Measurements from ENCODE around the gene NTS.

The NTS gene

DNA sequence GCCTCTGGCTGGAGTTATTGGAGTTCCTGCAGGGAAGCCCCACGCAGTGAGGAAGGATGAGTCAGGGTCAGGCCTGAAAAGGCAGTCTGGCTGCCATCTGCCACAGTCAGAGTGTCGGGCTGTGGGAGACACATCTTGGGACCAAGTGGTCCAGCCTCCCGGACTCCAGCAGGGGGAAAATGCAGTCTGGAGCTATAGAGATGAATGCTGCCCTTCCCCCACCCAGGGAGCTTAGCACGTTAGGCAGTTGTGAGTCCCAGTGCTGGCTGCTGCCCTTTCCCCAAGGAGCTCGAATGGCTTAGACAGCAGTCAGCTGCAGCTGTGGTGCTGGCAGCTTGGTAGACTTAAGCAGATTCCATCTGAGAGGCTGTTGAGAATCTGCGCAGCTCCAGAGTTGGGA lies 8.2 kb upstream of the NTS start:
- TF ChIP-seq ZNF274 (IDR thresholded peaks at IDR 0.05; ENCODE audit: low read depth, low read length), result no peak
- no peak overlapping the region for H3K4me3 ChIP-seq (ENCODE audit: low read length)

DNA sequence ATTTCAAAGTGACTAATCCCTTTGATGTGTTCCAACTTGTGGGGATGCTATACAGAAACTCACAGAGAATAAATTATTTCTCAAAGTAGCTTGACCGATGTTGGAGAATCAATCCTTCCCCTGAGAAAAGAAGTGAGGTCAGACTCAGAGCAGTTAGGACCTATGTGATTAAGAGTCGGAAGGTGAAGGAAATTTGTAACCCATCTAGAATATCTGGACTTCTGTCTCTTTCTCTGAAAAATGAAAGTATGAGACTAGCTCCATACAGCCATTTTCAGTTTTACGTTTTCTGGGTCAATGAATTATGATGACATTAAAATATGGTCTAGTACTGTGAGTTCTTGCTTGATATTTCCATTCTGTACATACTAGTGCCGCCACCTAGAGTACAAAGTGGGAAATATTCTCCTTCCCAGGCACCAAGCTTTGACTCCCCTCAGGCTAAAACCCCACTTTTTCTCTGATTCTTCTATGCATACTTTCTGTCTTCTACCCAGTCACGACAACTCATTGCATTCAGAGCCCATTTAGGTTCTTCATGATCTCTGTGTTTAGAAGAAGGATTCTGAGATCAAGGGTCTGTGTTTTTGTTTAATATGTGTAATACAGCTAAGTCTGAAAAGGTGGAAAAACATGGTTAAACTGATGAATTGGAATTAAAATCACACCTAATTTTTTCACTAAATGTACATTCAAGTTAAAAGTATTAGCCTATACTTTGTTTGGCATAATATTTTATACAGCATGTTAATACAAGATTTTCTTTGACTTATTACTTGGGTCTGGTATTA lies 6.9 kb upstream of the NTS start:
- H3K4me3 ChIP-seq (ENCODE audit: low read length), result no peak overlapping the region
- no peak for TF ChIP-seq ZNF274 (IDR thresholded peaks at IDR 0.05; ENCODE audit: low read depth, low read length)

DNA sequence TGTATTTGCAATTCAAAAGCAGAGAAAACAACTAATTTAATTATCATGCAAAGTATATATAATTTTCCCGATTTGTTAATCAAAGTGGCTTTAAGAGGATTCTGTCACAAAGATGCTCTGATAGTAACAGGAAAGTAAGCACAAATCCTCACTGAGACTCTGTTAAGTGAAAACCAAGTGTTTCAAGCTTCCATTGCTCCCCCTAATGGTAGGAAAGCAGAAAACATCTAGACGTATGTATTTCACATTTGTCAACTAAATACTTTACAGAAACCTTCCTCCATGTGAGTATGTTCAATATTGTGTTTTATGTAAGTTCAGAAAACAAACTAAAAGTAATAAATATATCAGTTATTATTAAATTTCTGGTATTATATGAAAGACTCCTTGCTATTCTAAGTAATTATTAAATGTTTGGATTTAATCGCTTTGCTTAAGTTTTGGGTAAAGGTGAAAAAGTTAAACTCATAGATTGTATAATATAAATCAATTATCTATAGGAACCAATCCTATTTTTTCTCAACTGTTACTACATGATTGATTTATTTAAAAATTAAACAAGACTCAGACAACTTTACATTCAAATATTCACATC lies 1.5 kb upstream of the NTS start:
- TF ChIP-seq ZNF274 (IDR thresholded peaks at IDR 0.05; ENCODE audit: low read depth, low read length), result no peak
- H3K4me3 ChIP-seq (ENCODE audit: low read length), result no peak overlapping the region

DNA sequence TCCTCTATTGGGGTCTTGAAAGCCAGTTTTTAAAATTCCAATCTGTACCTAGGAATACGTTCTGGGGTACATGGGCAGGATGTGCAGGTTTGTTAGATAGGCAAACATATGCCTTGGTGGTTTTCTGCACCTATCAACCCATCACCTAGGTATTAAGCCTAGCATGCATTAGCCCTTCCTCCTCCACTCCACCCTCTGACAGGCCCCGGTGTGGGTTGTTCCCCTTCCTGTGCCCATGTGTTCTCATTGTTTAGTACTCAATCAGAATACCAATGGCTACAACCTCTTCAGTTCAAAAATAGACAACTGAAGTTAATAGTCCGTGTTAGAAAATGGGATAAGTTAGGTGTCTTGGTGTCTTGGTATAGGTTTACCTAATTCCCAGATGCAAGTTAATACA lies 3.4 kb downstream of the NTS start:
- TF ChIP-seq ZNF274 (IDR thresholded peaks at IDR 0.05; ENCODE audit: low read depth, low read length), result no peak
- no peak overlapping the region for H3K4me3 ChIP-seq (ENCODE audit: low read length)

DNA sequence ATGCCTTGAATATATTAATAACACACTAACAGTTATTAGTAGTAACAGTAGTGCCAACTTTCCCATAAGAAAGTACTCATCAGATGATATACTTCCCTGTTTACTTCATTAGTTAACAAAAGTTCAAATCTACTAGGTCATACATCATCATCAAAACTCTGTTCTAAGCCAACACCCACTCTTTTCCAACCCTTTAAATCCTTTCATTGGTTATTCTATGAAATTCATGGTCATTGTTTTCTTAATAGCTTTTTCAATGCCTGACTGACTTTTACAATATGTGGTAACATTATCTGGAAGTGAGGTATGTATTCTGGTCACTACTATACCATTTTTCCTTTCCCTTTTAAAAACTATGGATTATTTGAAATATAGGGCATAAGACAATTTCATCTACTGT lies 9.7 kb downstream of the NTS start:
- H3K4me3 ChIP-seq (ENCODE audit: low read length), result no peak overlapping the region

DNA sequence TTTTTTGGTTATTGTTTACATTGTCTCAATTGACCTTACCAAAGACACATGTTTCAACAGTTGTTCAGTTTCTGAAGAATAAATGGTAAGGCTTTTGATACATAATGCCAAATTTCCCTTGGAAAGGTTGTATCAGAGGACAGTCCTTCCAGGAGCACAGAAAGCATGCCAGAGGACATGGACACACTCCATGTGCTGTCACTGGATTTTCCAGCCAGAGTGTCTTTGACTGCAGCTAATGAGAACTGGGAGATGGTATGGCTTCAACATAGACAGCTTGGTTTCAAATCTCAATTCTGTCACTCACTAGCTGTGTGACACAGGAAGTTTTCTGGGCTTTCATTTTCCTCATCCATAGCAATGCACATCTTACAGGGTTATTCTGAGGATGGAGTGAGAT lies 20.6 kb downstream of the NTS start:
- H3K4me3 ChIP-seq (ENCODE audit: low read length), result no peak overlapping the region
- no peak for TF ChIP-seq ZNF274 (IDR thresholded peaks at IDR 0.05; ENCODE audit: low read depth, low read length)

More for the DNA sequence above, 9.7 kb downstream of the NTS start:
- no peak for TF ChIP-seq ZNF274 (IDR thresholded peaks at IDR 0.05; ENCODE audit: low read depth, low read length)

DNA sequence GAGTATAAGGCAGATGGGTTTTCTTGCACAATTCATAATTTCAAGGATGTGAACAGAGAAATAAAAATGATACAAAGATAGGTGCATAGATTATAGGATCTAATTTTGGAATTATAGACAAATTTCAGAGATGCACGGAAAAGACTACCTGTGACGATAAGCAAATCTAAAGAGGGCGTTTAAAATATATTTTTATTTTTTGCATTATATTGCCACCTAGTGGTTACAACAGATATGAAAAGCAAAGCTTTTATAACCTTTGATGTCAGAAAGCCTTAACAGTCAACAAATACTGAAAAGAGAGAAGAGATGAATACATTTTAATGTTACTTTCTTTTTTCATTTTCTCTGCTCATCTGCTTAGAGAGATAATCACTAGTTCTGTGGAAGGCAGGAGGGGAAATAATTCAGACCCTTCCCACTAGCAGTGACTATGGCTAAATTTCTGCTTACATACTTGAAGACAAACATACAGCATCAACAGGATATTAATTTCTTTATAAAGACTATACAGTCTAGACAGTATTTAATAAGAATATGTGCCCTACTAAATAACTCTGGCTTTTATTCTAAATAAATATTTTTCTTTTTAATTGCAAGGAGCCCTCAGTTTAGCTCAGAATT lies 46.3 kb downstream of the NTS start:
- no peak overlapping the region for H3K4me3 ChIP-seq (ENCODE audit: low read length)
- TF ChIP-seq ZNF274 (IDR thresholded peaks at IDR 0.05; ENCODE audit: low read depth, low read length), result no peak

DNA sequence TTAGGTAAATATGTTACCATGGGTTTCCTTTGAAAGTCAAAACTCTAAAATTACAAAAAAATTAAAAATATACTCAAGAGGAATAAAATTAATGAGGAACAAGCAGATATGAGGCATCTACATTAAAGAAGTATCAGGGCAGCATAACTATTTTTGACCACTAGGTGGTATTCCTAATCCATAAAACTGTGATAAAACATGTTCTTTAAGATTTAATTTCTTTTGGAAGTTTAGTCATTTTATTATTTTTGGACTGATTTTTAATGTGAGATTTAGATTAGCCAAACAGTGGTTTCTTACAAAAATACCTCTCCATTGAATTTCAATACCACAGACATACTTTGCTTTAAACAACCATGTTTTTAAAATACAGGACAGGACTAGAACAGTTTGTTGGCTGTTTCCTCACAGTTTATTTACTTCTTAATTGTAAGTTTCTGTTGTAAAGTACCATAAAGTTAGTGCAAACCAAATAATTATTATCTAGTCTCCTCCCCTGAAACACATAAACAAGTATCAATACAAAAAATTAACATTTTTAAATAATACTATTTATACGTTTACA lies 49.8 kb downstream of the NTS start:
- H3K4me3 ChIP-seq (ENCODE audit: low read length), result no peak overlapping the region
- TF ChIP-seq ZNF274 (IDR thresholded peaks at IDR 0.05; ENCODE audit: low read depth, low read length), result no peak

DNA sequence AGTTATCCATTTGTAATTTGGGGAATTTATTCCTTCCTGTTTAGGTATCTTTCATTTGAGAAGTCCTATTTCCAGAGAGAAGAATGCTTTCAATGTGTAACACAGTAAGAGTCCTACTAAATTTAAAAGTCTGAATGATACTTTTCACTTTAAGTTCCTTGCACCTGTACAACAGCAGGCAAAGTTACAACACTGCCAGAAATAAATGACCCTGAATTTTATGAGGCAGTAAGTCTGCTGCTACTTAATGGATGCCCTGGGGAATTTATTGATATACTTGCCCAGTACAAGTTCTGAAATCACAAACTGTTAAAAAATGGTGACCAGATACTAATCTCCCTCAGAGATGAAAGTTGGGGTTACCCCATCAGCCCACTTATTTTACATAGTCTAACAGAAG lies 53.1 kb downstream of the NTS start:
- TF ChIP-seq ZNF274 (IDR thresholded peaks at IDR 0.05; ENCODE audit: low read depth, low read length), result no peak
- H3K4me3 ChIP-seq (ENCODE audit: low read length), result no peak overlapping the region

Data from GM08714 (cell line).